GM18951 (cell line): ENCODE measurements around the gene RAD9A.

Source experiments
- POLR2A ChIP-seq: IDR thresholded peaks from 4 replicates; pipeline ENCODE4 v1.6.1; 2011; ENCODE audit warnings: mild to moderate bottlenecking; ENCODE audit not compliant: insufficient read length, insufficient read depth; ENCODE audit errors: extremely low read depth
- in situ Hi-C: fragments of 300-500 bp; cut with MboI; formaldehyde crosslinking; loops from one replicate; pipeline ENCODE4 v1.12.0; 2022; ENCODE audit warnings: low sequenced_read_pairs, mixed read lengths, inconsistent platforms; ENCODE audit not compliant: unreplicated experiment

Gene RAD9A

GRCh38 chr11:67373648-67374570 is 17.9 kb upstream of the RAD9A start:
- TF ChIP-seq POLR2A, result peak; percentile 26
- in situ Hi-C loops, result no loop called here

GRCh38 chr11:67374571-67375281 is 17.1 kb upstream of the RAD9A start:
- TF ChIP-seq POLR2A, result no peak
- in situ Hi-C loops, result no loop called here

GRCh38 chr11:67375320-67376055 is 16.3 kb upstream of the RAD9A start:
- in situ Hi-C loops, result no loop called here
- TF ChIP-seq POLR2A, result no peak

GRCh38 chr11:67376063-67376820 is 15.5 kb upstream of the RAD9A start:
- no peak for TF ChIP-seq POLR2A
- in situ Hi-C loops, result no loop called here

- in situ Hi-C loops, result no loop called here
These were observed 14.6 kb upstream of the RAD9A start for GRCh38 chr11:67376873-67377808.

GRCh38 chr11:67378544-67378943 is 13.2 kb upstream of the RAD9A start:
- TF ChIP-seq POLR2A, result no peak
- in situ Hi-C loops, result no loop called here

More at GRCh38 chr11:67376873-67377808, 14.6 kb upstream of the RAD9A start:
- no peak for TF ChIP-seq POLR2A

- in situ Hi-C loops, result loop anchor here (10.0 kb wide), 1 partner anchor 115 kb away; the partner anchor contains the start of gene GRK2
- TF ChIP-seq POLR2A, result no peak
These were observed 12.4 kb upstream of the RAD9A start for GRCh38 chr11:67379061-67380058.

GRCh38 chr11:67381244-67381972 is 10.4 kb upstream of the RAD9A start:
- TF ChIP-seq POLR2A, result no peak
- in situ Hi-C loops, result loop anchor here (10.0 kb wide), 1 partner anchor 117 kb away; the partner anchor contains the start of gene GRK2

- in situ Hi-C loops, result loop anchor here (10.0 kb wide), 1 partner anchor 118 kb away; the partner anchor contains the start of gene GRK2
- no peak for TF ChIP-seq POLR2A
These were observed 9.3 kb upstream of the RAD9A start for GRCh38 chr11:67382276-67383136.

- no peak for TF ChIP-seq POLR2A
These were observed 6.9 kb upstream of the RAD9A start for GRCh38 chr11:67384851-67385366.

More at GRCh38 chr11:67384851-67385366, 6.9 kb upstream of the RAD9A start:
- in situ Hi-C loops, result loop anchor here (10.0 kb wide), 1 partner anchor 120 kb away; the partner anchor contains the start of gene GRK2
